T-helper 22 cell (primary cell): ENCODE results near the gene ANXA9.

Source experiments
- DNase-seq: peaks from one replicate; pipeline ENCODE4 v3.0.0-alpha.2; 2020; ENCODE audit warnings: low read depth

ANXA9 gene

DNA sequence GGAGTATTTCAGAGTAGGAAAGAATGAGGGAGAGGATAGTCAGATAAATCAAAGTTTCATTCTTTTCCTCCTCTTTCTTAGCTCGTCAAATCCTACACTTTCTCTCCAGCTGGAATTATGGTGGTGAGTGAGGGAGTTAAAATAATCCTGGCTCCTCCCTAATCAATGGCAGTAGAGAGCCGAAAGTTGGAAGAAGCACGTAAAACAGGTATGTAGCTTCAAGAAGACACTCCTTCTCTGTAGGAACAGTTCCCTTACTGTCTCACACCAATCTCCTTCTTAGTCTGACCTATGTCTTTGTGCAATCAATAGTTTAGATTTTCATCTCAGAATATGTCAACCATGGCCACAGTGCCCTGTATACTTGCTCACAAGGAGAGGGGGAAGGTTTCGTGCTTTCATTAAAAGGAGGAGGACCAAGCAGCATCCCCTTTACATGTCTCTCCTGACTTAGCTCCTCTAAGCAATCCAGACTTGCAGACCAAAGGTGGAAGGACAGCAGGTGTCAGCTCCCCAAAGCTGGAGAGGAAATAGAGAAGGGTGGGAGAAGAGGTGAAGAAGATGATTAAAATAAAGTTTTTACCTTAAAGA, 23.7 kb downstream of the ANXA9 start:
- DNase-seq: no peak

DNA sequence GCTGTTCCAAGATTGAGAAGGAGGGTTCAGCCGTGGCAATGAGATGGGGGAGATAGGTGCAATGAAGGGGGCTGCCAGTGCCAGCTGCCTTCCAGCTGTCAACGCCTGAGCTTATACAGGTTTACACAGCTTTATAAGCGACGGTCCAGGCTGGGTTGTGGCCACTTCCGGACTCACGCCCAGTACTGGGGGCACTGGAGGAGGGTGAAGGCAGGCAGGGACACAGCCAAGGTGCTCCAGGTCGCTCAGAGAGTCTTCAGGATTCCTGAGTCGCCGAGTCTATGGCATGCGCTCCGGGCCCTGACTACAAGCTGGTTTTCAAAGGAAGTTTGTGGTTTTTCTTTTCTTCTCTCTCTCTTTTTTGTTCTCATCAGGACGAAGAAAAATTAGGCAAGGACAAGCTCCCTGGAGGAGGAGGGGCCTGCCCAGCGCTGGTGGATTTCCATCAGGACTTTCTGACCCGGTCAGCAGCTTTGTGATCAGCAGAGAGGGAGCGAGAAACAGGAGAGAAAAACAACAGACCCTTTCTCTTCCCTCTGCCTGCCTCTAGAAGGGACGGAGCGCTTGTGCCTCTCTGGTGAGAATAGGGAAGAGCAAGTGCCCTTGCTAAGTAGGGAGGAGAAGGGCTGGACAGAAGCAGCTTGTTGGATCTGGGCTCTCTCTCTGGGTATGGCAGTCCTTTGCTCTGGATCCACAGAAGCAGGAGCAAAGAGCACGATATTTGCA, 24.4 kb downstream of the ANXA9 start, which contains the start of gene MINDY1:
TSS of gene MINDY1 (minus strand) at position 576 of the 726 bp plus-strand sequence. CDS start 4,285 bp downstream, outside the sequence.
- no peak for DNase-seq

DNA sequence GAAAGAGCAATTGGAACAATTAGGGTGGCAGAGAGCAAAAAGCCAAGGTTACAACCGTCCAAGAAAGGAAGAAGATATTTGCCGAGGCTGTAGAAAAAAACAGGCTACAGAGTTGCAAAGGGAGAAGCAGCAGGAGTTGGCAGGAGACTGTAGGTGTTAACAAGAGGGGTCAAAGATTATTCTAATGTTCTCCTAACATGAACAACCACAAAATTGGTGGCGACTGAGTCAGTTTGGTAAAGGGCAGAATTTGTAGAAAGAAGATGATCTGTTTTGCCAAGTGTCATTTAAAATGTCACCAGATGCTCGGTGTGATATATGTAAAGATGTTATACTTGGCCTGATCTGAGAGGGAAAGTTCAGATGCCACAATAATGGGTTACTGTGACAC, 25.8 kb downstream of the ANXA9 start:
- DNase-seq: no peak

GRCh38 chr1:151008244-151009205, 26.4 kb downstream of the ANXA9 start, which contains the start of gene PRUNE1:
TSS of gene PRUNE1 (plus strand) at chr1:151008449. CDS start at chr1:151008633, 184 bp downstream.
- peak; percentile 96 for DNase-seq

- no peak for DNase-seq
Measured at GRCh38 chr1:151009206-151009587, 27.1 kb downstream of the ANXA9 start.

DNA sequence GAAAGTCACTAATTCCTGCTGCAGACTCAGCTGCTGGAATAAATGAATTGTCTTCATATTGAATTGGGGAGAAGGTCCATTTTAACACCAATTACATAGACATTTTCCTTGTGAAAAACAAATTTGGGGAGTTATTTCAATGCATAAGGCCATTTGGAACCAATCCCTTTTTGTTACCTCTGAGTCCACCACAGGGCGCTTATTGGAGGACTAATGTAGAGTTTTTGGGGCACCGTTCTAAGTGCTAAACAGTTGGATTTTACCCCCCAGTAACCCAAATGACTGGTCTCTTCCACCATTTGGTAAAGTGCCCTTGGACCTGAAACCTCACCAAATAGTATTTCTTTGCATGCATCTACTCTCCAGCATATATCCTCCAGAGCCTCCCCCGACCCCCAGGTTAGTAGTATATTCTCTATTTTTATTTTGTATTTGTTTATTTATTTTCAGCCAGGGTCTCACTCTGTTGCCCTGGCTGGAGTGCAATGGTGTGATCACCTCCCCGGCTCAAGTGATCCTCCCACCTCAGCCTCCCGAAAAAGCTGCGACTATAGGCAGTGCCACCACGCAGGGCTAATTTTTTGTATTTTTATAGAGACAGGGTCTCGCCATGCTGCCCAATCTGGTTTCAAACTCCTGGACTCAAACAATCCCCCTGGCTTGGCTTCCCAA, 27.7 kb downstream of the ANXA9 start:
- DNase-seq: no peak

- no peak for DNase-seq
Measured at GRCh38 chr1:151010346-151010726, 28.2 kb downstream of the ANXA9 start.

DNA sequence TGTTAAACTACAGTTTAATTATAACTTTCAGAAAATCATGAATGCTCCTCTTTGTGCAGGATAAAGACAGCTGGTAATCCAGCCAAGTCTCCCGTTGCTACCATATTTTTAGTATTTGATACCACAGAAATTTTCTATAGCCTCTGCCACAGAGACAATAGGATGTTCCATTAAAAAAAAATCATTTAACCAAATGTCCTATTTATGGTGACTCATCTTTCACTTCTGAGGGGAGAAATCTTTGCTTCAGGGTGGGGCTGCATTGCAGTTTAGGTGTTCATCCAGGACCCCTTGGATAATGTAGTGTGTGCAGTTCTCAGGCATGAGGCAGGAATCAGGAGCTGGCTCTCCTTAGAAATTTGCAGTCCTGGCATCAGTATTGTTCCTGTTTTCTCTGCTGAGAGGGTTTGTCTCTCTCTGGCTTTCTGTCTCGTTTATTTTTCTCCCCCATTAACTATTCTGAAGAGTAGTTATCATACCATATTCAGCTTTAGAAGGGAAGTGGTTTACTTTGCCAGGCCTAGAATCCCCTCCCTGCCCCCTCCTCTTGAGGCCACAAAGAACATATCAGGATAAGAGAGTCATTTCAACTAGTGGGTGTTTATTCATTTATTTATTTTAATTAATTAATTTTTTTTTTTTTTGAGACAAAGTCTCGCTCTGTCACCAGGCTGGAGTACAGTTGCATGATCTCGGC, 29.2 kb downstream of the ANXA9 start:
- DNase-seq: no peak

DNA sequence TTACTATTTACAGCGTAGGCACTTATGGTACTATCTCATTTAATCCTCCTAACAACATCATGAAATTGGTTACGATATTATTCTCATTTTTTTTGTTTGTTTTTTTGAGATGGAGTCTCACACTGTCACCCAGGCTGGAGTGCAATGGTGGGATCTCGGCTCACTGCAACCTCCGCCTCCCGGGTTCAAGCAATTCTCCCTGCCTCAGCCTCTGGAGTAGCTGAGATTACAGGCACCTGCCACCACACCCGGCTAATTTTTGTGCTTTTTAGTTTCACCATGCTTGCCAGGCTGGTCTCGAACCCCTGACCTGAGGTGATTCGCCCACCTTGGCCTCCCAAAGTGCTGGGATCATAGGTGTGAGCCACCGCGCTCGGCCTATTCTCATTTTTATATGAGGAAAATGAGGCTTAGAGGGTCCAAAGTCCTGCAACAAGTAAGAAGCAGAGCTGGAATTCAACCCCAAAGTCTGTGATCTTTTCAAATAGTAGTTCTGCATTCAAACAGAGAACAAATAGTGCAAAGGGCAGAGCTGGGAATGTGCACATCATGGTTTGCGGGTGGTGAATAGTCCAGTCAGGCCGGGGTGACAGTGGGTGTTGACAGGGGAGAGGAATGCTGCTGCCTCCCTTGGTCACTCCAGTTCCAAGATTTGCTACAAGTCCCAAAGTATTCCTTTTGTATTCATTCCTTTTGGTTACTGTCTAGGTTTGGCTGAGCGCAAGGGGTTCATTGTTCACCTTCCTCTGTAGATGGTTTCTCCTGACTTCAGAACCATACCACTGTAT, 30.8 kb downstream of the ANXA9 start:
- DNase-seq: no peak

DNA sequence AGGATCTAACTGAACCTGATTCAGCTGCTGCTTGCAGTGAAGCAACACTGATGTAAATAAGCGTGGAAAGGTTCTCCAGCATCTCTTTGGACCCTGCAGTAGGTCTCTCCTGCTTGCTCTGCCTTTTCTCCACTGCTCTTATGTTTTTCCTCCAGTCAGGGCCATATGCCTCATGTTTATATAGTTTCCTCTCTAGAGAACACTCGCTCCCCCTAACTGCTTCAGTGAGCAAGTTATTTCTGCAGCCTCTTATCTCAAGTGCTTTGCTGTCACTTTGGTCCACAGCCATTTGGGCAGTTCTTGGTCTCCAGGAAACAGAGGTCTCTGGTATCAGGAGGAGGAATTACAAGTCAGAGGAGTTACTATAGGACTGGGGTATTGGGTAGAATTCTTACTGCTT, 31.4 kb downstream of the ANXA9 start:
- DNase-seq: no peak

DNA sequence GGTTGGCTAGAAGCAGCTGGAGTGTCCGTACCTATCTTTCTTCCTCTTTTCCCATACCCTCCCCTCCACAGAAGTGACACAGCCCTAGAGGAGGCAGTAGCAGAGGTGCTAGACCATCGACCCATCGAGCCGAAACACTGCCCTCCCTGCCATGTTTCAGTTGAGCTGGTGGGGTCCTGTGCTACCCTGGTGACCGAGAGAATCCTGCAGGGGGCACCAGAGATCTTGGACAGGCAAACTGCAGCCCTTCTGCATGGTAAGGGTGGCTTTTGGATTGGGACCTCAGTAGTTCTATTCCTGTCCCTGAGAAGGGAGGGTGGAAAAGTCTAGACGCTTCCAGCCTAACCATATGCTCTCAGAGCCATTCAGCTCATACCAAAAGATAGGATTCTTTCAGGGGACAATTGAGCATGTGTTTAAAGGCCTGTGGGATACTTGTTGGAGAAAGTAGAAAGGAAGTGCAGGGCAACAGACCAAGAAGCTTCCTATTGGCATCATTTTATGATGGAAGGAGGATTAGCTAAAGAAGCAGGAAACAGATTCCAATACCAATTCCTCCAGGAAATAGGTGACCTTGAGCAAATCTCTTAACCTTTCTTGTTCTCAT, 42.6 kb downstream of the ANXA9 start:
- DNase-seq: peak; percentile 63

GRCh38 chr1:151026460-151026859, 44.4 kb downstream of the ANXA9 start:
- no peak for DNase-seq

- DNase-seq: no peak
Measured at GRCh38 chr1:151032164-151032563, 50.1 kb downstream of the ANXA9 start.

DNA sequence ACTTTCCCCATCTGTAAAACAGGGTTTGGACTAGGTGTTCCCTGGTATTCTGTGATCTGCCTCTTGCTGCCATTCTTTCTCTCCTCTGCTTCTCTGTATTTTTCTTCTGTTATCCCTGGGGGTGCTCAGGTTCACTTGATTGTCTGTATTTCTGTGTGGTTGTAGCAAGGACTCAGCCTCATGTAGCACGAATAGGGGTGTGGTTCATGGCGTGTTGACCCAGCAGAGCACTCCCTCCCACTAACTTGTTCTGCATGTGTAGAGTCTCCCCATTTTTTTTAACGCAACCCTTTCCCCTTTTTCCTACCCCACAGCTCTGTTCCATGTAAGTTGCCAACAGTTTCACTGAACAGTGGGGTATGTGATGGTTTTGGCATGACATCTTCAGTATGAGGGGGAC, 53.1 kb downstream of the ANXA9 start:
- no peak for DNase-seq

DNA sequence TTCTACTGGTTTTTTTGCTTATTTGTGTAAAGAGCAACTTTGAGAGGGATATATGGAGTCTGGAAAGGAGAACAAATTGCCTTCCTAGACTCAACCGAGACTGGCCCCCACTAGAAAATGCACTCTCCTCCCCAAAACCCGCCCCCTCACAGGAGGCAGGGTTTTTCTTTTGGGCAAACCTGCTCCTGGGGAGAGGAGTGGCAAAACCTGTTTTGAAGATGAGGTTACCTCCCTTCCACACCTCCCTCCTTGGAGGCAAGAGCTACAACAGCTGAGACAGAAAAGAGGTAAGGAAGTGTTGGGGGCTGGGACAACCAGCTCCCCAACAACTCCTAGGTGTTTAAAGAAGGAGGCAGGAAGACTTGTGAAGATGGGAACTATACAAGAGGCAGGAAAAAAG, 54.3 kb downstream of the ANXA9 start, which contains the start of gene BNIPL:
TSS of gene BNIPL (plus strand) at position 231 of the 400 bp plus-strand sequence. CDS start at position 371, 140 bp downstream.
- no peak for DNase-seq

DNA sequence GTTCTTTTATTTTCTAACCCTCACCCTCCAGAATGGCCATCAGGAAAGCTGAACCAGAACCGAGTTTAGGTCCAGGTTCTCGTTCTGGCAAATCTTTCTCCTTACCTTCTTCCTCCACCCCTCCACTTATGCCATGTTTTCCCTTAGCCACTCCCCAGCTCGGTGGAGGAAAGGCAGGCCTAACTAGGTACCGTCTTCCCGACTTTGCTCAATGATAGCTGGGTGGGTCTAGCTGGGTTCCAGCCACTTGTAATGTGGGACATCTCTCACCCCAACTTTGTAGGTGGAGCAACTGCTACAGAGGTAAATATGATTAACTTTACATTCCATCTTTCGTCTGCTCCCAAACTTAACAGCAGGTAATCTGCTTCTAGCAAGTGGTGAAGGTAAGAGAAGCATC, 54.9 kb downstream of the ANXA9 start:
- DNase-seq: no peak

GRCh38 chr1:151039521-151039920, 57.4 kb downstream of the ANXA9 start:
- no peak for DNase-seq

DNA sequence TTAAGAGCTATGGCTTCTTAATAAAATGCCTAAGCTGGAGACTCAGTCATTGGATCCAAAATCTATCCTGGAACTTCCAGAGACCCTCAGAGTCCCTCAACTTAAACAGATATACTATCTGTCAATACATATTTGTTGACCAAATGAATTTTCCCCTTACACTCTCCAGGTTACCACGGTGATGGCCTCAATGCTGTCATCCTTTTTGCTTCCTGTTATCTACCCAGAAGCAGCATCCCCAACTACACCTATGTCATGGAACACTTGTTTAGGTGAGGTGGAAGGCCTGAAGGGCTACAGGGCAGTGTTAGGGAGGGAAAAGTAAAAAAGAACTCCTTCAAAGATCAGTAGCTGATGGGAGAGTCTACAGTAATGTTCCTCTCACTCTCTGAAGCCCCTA, 61.1 kb downstream of the ANXA9 start:
- DNase-seq: no peak
